Measurements from ENCODE around the gene CWC25.

DNA sequence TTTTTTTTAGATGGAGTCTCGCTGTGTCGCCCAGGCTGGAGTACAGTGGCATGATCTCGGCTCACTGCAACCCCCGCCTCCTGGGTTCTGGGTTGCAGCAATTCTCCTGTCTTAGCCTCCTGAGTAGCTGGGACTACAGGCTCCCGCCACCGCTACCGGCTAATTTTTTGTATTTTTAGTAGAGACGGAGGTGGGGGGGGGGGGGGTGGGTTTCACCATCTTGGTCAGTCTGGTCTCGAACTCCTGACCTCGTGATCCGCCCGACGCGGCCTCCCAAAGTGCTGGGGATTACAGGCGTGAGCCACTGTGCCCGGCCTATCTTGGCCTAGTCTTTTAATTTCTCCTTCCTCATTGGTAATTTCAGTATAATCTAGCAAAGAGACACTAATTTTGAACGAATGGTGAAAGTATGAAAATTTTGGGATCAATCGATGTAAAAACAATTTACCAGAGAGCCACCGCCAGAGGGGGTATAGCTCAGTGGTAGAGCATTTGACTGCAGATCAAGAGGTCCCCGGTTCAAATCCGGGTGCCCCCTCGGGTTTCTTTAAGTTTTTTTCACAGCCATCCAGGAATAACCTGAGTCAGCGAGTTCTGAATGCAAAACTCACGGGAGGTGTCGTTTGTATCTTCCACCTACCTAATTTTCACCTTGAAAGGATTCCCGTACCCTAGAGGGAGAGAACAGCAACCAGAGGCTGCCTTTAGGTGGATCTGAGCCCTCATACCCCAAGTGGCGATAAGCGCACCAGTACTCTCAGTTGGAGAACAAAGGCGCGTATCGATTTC is 42.3 kb upstream of the CWC25 start:
- no peak for TF ChIP-seq CTCF (IDR thresholded peaks at IDR 0.05; ENCODE audit: insufficient read depth, low read depth, low read length)
- no peak for TF ChIP-seq EZH2 (IDR thresholded peaks at IDR 0.05; ENCODE audit: insufficient read depth, low read length)

All from astrocyte (in vitro differentiated cells and primary cell).